Gastrocnemius medialis (tissue), 4 donors: Measurements from ENCODE around the gene SMAD6. TPM values are rescaled to one million over a fixed set of nuclear protein-coding genes. Genes with fewer than 3 reads are reported as not detected.

ENCODE experiments used
- ATAC-seq, 2 donors: fragments of 150-250 bp; one replicate each; pipeline ENCODE4 v1.9.1; 2016
- DNase-seq, 2 donors: peaks; one replicate each; pipeline ENCODE4 v3.0.0-alpha.2; 2019
- H3K27ac ChIP-seq, 4 donors: fragments of 200-600 bp; sonication (generic); 1 replicate in 1 of 4; 2 replicates in 3 of 4; pipeline ENCODE4 v1.5.1; 2016 to 2018; ENCODE audit warnings: mild to moderate bottlenecking in 2 of 4, moderate library complexity in 1 of 4
- H3K27me3 ChIP-seq, 3 donors: fragments of 200-600 bp; sonication (generic) in 2 of 3; 1 replicate in 1 of 3; 2 replicates in 2 of 3; pipeline versions ENCODE4 v1.5.1 to v1.6.0; 2016 to 2019; ENCODE audit warnings: mild to moderate bottlenecking in 1 of 3, moderate library complexity in 1 of 3
- H3K36me3 ChIP-seq, 2 donors: fragments of 200-600 bp; sonication (generic) in 1 of 2; one replicate each; pipeline ENCODE4 v1.5.1; 2017 to 2018
- H3K4me1 ChIP-seq, 2 donors: fragments of 200-600 bp; sonication (generic) in 1 of 2; one replicate each; pipeline ENCODE4 v1.5.1; 2016 to 2017; ENCODE audit warnings: mild to moderate bottlenecking in 2 of 2
- H3K4me3 ChIP-seq, 4 donors: fragments of 200-600 bp; sonication (generic) in 3 of 4; 1 replicate in 1 of 4; 2 replicates in 3 of 4; pipeline ENCODE4 v1.5.1; 2016 to 2019; ENCODE audit warnings: mild to moderate bottlenecking in 2 of 4
- H3K9me3 ChIP-seq, 3 donors: fragments of 200-600 bp; sonication (generic) in 2 of 3; 1 replicate in 1 of 3; 2 replicates in 2 of 3; pipeline ENCODE4 v1.5.1; 2016 to 2019
- POLR2A ChIP-seq, 2 donors: fragments of 450-650 bp; IDR thresholded peaks; one replicate each; pipeline ENCODE4 v1.6.1; 2017; ENCODE audit warnings: antibody characterized with exemption in 2 of 2, mild to moderate bottlenecking in 2 of 2, moderate library complexity in 2 of 2
- in situ Hi-C, 4 donors: fragments of 200-750 bp; cut with MboI; loops; one replicate each; pipeline versions ENCODE4 v1.15.0 to v1.8.0; 2017; ENCODE audit warnings: low sequenced_read_pairs in 4 of 4
- intact Hi-C: fragments of 100-400 bp; cut with DNase I; formaldehyde crosslinking; loops from one replicate; pipeline ENCODE4 v1.15.1; 2023; ENCODE audit warnings: low total_unique reads
- total RNA-seq, 4 donors: library from RNA; depleted of rRNA; stranded (reverse); fragments of >200 nt; gene quantifications; one replicate each; pipeline versions ENCODE4 v1.1.0 to v1.2.3, GENCODE V29; 2016
- TF ChIP-seq, protein P1 (sequence below), 5 experiments: fragments of 450-650 bp in 3 of 5; fragments of 200-600 bp in 2 of 5; sonication (generic) in 2 of 5; IDR thresholded peaks in 4 of 5; conservative IDR thresholded peaks in 1 of 5; 1 replicate in 4 of 5; 2 replicates in 1 of 5; pipeline ENCODE4 v1.5.1; 2016 to 2019; ENCODE audit warnings: antibody characterized with exemption in 5 of 5, mild to moderate bottlenecking in 3 of 5, moderate library complexity in 3 of 5

SMAD6 gene
- total RNA-seq, 4 donors from 2014 or later: 2.2 to 3.7 (median 2.4) TPM

DNA sequence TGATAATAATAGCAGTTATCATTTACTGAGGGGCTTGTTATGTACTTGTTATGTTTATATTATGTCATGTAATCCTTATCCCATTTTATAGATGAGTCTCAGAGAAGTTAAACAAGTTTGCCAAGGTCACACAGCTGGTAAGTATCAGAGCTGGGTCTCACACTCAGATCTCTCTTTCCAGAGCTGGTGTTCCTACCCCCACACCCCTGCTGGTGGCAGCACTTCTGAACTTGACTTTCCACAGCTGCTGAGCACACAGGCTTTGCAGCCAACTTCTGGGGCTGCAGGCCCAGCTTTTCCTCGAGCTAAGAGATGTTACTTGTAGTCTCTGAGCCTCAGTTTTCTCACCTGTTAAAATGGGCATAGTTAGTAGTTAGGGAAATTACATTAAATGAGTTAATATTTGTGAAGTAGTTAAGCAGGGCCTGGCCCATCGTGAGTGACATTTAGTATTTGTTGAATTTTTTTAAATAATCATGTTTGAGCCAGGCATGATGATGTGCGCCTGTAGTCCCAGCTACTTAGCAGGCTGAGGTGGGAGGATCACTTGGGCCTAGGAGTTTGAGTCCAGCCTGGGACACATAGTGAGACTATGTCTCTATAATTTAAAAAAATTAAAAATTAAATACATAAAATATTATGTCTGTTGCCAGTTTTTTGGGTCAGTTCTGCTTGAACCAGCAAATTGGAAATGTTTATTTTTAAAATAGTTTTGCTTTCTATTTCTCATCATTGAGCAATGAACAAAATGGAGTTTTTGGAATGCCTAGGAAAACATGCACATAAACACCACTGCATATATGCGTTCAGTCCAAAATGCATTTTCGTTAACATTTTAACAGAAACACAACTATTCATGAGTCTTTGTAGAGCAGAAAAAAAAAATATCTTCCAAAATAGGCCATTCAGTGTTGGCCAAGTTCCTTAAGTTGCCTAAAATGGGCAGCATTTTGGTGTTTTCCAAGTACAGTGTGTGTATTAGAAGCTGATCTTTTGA, 87.3 kb downstream of the SMAD6 start:
- TF ChIP-seq, protein P1, sequence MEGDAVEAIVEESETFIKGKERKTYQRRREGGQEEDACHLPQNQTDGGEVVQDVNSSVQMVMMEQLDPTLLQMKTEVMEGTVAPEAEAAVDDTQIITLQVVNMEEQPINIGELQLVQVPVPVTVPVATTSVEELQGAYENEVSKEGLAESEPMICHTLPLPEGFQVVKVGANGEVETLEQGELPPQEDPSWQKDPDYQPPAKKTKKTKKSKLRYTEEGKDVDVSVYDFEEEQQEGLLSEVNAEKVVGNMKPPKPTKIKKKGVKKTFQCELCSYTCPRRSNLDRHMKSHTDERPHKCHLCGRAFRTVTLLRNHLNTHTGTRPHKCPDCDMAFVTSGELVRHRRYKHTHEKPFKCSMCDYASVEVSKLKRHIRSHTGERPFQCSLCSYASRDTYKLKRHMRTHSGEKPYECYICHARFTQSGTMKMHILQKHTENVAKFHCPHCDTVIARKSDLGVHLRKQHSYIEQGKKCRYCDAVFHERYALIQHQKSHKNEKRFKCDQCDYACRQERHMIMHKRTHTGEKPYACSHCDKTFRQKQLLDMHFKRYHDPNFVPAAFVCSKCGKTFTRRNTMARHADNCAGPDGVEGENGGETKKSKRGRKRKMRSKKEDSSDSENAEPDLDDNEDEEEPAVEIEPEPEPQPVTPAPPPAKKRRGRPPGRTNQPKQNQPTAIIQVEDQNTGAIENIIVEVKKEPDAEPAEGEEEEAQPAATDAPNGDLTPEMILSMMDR (IDR thresholded peaks at IDR 0.05 in 4 of 5, conservative IDR thresholded peaks at IDR 0.05 in 1 of 5): no peak
- no peak for TF ChIP-seq POLR2A (IDR thresholded peaks at IDR 0.05)
- H3K27ac ChIP-seq: no peak overlapping the region
- H3K4me1 ChIP-seq: no peaks in the 10 kb centered on the region
- ATAC-seq: no peak
- H3K27me3 ChIP-seq: no peaks in the 10 kb centered on the region
- in situ Hi-C loops: loop anchor here in 1 of 4 donors (25.0 kb wide), 1 partner anchor 177 kb away; no protein-coding TSS in a partner anchor
- intact Hi-C loops: no loop called here
- no peak overlapping the region for H3K4me3 ChIP-seq
- DNase-seq: no peak
- H3K9me3 ChIP-seq: no peaks in the 10 kb centered on the region
- H3K36me3 ChIP-seq: no peaks in the 10 kb centered on the region

GRCh38 chr15:66795851-66796250, 93.8 kb downstream of the SMAD6 start:
- Histone ChIP-seq H3K4me1 (no peaks in the 10 kb centered on the region), H3K4me3 (no peak overlapping the region), H3K9me3 (no peaks in the 10 kb centered on the region), H3K27me3 (no peaks in the 10 kb centered on the region), H3K36me3 (no peaks in the 10 kb centered on the region), H3K27ac (no peak overlapping the region)
- intact Hi-C loops: no loop called here
- no peak for DNase-seq
- no peak for ATAC-seq
- in situ Hi-C loops: loop anchor here in 1 of 4 donors (25.0 kb wide), 1 partner anchor 184 kb away; no protein-coding TSS in a partner anchor
- TF ChIP-seq POLR2A (IDR thresholded peaks at IDR 0.05): no peak
- TF ChIP-seq, protein P1 (IDR thresholded peaks at IDR 0.05 in 4 of 5, conservative IDR thresholded peaks at IDR 0.05 in 1 of 5): no peak

DNA sequence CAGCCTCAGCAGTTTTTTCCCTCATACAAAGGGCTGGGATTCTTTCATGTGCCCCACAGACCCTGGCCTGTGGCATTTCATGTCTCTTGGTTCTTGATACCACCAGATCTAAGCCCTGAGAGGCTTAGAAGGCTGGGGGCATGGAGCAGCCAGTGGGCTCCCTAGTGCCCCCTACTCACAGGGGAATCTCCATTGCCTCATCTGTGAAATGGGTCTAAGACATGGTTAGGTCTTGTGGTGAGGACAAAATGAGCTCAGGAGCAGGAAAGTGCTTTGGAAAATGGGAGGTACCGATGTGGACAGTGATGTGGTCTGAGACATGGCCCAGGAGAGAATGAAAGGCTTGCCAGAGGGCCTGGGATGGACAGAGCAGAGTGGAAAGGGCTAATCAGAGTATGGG, 94.3 kb downstream of the SMAD6 start:
- in situ Hi-C loops: loop anchor here in 1 of 4 donors (25.0 kb wide), 1 partner anchor 184 kb away; no protein-coding TSS in a partner anchor
- DNase-seq: no peak

GRCh38 chr15:66797921-66798320, 95.9 kb downstream of the SMAD6 start:
- in situ Hi-C loops: loop anchor here in 1 of 4 donors (25.0 kb wide), 1 partner anchor 186 kb away; no protein-coding TSS in a partner anchor
- TF ChIP-seq, protein P1 (IDR thresholded peaks at IDR 0.05 in 4 of 5, conservative IDR thresholded peaks at IDR 0.05 in 1 of 5): no peak

More for the DNA sequence above, 94.3 kb downstream of the SMAD6 start:
- TF ChIP-seq, protein P1 (IDR thresholded peaks at IDR 0.05 in 4 of 5, conservative IDR thresholded peaks at IDR 0.05 in 1 of 5): no peak
- no peak for TF ChIP-seq POLR2A (IDR thresholded peaks at IDR 0.05)
- intact Hi-C loops: no loop called here
- Histone ChIP-seq H3K27me3 (no peaks in the 10 kb centered on the region), H3K4me1 (no peaks in the 10 kb centered on the region), H3K27ac (no peak overlapping the region), H3K4me3 (no peak overlapping the region), H3K36me3 (no peaks in the 10 kb centered on the region), H3K9me3 (no peaks in the 10 kb centered on the region)
- ATAC-seq: no peak

More at GRCh38 chr15:66797921-66798320, 95.9 kb downstream of the SMAD6 start:
- no peaks in the 10 kb centered on the region for H3K9me3 ChIP-seq
- peaks cover 7 to 9% of the 10 kb centered on the region in 2 donors for H3K4me1 ChIP-seq
- H3K4me3 ChIP-seq: no peak overlapping the region
- no peak overlapping the region for H3K27ac ChIP-seq
- intact Hi-C loops: no loop called here
- ATAC-seq (no peak), DNase-seq (no peak)
- no peaks in the 10 kb centered on the region for H3K27me3 ChIP-seq
- no peaks in the 10 kb centered on the region for H3K36me3 ChIP-seq
